Stimulated activated CD8-positive, alpha-beta memory T cell treated with anti-CD3 and anti-CD28 coated beads, Interleukin-2, amount 100 ng/mL, for 1 hour (primary cell): Measurements from ENCODE around the gene SPATA2.
"Not testable (repeated sequence)": the region's sequence is repeated elsewhere in the genome, so short reads cannot be mapped to it uniquely, and the experiment has no call there.

Experiments used
- DNase-seq, 2 donors: peaks; one replicate each; pipeline ENCODE4 v3.0.0-alpha.2; 2020; ENCODE audit warnings: low read depth in 2 of 2

Gene SPATA2

DNA sequence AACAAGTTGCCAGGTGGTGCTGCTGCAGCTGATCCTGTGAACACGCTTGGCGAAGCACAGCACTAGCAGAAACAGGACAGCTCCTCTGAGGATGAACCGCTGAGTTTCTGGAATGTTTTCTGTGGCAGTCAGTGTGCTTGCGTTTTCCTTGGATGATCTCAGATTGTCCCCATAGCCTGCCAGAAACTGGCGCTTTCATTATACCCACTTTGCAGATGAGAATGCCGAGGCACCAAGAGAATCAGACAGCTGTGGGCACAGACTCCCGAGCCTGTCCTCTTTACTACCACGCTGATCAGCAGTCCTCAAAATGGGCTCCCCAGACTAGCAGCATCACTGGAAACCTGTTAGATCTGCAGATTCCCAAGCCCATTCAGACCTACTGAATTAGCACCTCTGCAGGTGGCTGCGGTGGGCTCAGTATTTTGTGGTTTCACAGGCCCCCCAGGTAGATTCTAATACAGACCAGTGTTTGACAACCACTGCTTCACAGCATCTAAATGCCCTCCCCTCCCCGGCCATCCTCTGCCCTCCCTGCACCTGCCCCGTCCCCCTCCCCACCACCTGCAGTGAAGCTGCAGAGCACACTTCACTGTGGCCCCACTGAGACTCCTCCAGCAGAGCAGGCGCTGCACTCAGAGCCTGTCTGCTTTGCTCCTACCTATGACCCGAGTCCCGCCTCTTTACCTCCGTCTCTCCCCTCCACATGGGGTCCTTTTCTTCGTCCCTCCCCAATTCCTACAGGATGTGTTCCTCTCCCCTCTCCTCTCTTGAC lies 29.6 kb downstream of the SPATA2 start:
- DNase-seq, result no peak

DNA sequence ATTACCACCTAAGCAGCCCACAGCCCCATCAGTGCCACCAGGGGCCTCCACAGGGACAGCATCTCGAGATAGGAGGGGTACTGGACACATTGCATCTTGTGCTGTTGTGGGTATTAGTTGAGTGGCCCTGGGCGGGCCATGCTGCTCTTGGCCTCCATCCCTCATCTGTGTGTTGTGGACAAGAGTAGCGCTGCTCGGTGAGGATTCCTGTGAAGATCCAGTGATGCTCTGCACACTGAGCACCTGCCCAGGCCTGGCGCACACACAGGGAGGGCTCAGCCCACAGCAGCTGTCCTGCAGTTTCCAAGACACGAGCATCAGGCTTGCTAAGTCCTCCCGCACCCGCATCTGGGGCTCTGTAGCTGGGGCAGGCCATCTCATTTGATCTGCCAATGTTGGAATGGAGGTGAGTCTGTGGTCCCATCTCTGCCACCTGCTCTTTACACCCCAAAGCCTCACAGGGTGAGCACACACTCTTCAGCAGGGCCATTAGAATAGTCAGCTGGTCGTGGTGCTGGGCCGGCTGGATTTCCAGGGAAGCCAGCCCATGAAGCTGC lies 32.0 kb downstream of the SPATA2 start:
- DNase-seq, result no peak

DNA sequence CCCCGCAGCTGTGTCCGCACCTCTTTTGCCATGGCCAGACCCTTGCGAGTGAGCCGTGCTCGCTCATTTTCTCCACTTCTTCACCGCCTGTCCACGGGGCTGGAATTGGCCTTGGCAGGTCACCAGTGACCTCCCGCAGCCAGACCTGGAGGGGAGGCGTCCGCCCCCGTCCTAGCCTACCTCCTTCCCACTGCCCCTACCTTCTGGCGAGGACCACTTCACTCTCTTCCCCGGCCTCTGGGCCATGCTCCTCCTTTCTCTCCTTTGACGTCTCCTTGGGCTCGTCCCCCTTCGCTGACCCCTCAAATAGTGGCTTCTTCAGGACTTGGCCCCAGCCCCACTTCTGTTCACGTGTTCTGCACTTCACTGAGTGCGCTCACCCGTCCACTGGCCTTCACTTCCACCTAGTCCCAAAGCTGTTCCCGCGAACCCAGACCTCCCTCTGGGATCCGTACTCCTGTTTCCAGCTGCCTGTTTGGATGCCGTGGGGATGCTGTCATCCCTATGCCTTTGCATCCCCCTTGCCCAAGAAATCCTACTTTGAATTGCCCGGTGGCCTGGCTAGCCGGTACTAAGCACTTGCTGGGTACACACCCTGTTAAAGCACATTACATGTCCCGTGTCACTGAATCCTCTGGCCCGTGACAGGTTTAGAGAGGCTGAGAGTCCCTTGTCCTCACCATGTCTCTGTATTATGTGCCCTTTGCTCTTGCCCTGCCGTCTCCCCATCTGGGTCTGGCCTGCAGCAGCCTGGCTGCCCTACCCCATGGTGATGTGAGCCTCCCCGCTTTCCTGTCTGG lies 33.0 kb downstream of the SPATA2 start:
- no peak for DNase-seq

DNA sequence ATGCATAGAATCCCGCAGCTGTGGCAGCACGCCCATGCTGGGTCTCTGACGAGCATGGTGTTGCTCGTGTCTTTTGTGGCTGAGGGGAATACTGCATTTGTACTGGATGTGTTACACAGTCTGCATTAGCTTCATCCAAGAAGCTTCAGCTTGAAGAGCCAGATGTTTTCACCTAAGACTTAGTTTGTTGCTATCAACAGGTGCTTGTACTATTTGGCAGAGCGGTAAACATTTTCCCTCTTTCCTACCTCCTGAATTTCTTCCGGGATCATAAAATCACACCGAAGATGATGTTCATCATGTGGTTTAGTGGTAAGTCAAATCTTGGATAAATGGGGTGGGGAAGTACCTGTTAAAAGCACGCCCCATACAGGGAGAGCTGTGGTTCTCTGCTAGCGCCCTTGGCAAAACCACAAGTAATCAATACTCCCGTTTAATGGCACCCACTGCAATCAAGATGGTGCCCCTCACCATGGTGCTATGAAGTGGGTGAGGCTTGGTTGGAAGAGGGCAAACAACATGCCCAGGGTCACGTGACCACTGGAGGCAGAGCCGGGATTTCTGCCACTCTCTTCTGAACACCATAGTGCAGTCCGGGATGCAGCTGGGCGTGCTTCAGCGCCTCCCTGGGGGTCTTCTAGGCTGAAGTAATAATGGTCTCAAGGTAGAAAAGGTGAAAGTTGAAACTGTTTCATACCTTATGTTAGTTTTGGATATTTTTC lies 34.4 kb downstream of the SPATA2 start:
- no peak for DNase-seq

DNA sequence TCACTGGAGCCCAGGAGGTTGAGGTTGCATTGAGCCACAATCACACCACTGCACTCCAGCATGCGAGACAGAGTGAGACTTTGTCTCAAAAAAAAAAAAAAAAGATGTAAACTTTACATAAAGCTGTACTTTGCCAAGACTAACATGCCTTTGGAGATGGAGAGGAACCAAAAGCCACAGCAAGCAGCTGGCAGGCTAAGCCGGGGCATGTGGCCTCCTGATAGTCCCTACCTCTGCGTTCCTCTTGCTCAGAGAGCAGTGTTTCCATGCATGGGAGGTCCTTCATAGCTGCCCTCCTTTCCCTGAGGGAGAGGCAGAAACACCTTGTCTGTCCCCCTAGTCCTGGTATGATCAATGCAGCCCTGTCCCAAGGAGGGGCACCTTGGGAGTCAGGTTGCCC lies 35.2 kb downstream of the SPATA2 start:
- DNase-seq, result no peak

DNA sequence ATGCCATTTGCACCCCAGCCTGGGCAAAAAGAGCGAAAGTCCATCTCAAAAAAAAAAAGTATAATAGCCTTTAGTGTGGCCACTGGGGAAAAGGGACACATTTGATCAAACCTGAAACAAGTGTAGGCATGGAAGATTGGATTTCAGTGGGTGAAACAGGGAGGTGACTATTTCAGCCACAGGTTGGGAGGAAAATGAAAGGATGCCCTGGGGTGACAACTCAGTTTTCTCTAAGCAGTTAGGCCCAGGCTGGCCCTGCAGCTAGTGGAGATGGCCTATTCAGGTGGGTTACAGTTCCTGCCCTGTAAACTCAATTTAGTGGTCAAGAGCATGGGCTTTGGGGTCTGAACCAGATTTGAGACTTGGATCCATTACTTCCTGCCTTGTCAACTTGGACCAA lies 36.4 kb downstream of the SPATA2 start:
- no peak for DNase-seq

DNA sequence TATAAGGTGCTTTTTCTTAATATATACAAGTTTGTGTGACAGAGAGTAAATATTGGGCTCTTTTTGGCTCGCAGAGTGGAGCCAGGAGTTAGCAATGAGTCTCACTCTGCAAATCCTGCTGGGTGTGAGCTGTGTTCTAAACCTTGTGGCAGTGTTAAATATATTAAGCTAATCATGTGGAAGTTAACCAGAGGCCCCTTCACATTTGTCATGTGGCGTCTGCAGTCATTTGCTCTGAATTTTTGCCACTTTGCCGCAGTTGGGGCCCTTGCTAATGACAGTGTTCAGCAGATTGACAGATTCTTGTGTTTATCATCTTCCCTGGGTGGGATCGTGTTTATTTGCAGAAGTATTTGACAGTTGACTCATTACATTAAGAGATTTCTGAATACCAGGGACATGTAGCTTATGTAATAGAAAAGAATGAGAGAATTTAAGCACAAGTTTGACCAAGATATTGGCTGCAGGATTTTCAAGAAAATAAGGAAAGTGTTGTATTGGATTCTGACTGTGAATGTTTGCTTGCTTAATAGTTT lies 37.9 kb downstream of the SPATA2 start:
- no peak for DNase-seq

DNA sequence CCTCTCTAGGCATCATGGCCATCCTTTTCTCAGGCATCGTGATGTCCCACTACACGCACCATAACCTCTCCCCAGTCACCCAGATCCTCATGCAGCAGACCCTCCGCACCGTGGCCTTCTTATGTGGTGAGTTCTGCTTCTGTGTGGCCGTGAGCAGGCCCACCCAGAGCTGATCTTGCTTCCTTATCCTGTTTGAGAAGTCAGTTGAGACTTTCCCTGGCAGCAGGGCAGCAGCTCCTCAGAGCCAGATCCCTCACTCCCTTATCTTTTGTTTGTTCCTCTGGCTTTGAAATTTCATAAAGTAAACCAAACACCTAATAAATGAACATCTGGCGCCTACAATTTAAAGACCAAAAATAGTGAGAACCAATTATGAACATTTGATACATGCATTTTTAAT lies 40.6 kb downstream of the SPATA2 start:
- DNase-seq, result no peak

DNA sequence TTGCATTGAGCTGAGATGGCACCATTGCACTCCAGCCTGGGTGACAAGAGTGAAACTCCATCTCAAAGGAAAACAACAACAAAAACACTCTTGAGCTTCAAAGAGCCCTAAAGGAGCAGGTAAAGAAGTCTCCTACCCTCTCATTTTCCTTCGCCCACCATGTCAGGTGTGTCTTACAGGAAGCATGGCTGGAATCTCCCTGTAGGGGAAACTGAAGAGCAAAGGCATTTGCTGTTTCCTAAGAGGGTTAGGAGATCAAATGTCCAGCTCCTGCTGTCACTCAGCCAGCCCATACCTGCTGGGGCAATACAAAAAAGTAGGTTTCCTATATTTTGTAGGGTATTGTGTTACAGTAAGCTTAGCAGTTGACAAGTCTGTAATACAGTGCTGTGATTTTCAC lies 43.3 kb downstream of the SPATA2 start:
- DNase-seq, result no peak

DNA sequence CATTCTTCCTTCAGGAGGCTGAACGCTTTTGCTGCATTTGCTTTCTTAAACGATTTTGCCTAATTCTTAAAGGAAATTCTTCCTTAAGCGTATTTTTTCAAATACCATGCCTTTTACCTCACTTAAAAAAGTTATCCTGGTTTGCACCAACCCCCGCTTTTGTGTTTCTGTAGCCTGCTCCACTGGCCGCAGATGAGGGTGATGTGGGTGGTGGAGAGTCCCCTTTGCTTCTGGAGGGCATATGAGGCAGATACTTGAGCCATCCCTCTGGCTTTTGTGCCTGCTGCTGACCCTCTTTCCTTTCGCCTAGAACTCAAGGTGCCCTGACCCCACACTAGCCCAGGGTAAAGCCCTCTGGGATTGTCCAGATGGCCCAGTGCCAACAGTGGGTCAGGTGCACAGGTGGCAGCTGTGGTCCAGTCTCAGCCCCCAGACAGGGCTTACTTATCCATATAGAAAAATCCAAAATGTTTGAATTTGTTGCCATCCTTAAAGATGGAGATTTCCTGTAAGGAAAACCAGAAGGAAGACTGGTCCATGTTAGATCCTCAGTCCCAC lies 43.9 kb downstream of the SPATA2 start:
- no peak for DNase-seq

DNA sequence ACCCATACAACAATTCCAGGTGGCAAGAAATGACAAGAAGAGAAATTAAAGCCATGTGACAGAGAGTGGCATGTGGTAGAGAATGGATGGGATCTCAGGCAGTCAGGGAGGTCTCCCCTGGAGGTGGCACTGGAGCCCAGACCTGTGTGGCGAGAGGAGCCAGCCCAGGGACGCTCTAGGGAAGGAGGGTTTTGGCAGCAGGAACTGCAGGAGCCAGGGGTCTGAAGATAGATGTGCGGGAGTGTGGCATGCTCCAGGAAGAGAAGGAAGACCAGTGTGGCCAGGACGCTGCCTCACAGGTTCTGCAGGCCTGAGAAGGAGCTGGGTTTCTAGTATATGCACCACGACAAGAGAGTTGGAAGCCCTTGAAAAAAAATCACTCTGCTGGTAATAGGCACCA lies 45.1 kb downstream of the SPATA2 start:
- DNase-seq, result no peak

DNA sequence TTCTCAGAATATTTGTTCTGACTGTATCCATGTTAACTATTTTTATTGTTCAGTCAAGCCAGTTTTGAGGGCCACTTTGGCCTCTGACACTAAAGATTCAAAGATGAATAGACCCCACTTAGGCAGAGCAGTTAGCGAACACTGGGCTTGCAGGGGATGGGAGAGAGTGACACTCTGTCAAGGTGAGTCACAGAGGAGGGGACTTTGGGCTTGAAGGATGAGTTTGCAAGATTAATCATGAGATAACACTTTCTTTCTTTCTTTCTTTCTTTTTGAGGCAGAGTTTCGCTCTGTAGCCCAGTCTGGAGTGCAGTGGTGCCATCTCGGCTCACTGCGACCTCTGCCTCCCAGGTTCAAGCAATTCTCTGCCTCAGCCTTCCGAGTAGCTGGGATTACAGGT lies 46.4 kb downstream of the SPATA2 start:
- DNase-seq, result no peak

DNA sequence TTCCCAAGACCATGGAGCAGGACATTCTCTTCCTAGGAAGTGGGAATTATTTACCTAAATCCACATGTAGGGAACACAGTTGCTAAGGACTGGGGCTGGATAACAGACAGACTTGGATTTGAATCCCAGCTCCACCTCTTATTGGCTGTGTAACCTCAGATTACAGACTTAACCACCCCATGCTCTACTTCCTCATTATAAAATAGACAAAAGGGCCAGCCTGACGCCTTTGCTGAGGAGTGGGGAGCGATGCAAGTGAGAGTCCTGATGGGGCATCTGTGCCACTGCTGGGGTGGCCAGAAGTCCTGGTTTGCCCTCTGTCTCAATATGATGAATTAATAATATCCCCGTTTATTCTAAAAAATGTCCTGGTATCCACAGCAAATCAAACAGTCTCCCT lies 46.8 kb downstream of the SPATA2 start:
- DNase-seq, result no peak

DNA sequence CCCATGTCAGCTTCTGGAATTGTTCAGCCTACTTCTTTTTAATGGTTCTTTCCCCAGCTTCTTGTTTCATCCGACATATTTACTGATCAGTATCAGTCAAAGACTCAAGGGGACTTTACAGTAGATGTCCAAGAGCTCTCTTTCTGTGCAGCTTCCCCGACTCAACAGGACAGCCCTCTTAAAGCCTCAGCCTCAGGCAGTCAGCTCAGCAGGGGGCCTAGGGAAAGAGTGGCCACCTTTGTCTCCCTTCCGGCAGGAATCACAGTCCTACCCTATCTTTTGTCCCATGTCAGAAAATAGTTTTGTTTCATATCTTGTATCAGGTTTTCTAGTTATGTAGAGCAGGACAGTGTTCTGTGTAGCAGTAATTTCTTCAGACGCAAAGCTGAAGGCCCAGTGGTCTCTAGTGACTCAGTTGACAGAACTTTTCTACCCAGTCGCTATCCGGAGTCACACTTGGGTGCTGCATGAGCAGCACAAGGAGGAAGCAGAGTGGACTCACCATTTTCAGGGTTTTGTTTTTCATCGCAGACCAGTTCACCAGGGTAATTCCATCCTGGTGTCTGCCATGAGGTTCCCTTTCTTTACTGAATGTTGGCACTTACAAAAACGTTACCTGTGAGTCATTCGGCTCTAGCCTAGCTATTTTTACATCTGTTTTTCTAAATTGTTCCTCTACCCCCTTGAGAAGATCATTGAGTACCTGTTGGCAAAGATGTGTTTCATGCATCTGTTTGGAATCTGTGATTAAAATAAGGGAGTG lies 47.7 kb downstream of the SPATA2 start:
- DNase-seq, result no peak

DNA sequence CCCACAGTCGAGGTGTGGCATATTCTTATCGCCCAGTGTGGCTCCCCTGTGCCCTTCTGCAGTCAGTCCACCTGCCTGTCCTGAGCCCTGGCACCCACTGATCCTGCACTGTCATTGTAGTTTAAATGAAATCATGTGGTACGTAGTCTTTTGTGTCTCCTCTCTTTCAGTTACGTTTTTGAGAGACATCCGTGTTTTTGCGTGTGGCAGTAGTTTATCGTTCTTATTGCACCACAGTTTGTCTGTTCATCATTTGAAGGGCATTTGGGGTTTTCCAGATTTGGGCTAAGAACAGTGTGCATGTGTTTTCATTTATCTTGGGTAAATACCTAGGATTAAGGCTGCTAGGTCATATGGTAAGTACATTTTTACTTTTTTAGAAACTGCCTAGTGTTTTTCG lies 49.3 kb downstream of the SPATA2 start:
- no peak for DNase-seq

DNA sequence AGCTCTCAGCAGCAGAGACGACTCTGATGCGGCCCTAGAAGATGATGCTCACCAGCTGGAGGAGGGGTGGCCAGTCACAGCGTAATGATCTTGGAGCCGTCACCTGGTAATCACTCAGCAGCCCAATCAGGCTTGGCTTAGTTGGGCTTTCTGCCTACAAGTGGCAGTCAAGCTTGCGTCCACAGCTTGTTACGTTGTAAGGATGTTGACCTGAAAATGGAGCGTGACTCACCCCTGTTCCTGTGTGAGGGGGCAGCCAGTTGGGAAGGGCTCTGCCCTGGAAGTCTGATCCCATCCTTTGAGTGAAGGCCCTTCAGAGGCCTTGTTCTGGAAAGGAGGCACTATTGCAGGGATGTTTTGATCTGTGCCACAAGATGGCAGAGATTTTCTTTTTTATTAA lies 49.8 kb downstream of the SPATA2 start:
- DNase-seq, result no peak

DNA sequence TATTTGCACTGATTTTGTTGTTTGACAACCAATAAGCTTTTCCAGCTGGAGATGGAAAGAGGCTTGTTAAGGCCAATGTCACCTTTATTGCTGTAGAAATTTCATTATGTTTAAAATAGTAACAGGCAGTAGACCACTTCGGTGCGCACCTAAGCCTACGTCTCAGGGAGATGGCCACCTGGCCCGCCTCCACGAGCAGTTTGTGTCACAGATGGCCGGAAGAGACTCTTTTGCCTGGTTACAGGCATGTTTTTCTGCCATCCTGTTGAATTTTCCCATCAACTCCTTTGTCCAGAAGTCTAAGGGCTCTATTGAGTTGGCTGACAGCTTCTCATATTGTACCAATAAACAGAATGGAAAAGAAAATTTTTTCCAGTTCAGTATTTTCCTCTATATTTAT lies 51.7 kb downstream of the SPATA2 start:
- DNase-seq, result no peak

DNA sequence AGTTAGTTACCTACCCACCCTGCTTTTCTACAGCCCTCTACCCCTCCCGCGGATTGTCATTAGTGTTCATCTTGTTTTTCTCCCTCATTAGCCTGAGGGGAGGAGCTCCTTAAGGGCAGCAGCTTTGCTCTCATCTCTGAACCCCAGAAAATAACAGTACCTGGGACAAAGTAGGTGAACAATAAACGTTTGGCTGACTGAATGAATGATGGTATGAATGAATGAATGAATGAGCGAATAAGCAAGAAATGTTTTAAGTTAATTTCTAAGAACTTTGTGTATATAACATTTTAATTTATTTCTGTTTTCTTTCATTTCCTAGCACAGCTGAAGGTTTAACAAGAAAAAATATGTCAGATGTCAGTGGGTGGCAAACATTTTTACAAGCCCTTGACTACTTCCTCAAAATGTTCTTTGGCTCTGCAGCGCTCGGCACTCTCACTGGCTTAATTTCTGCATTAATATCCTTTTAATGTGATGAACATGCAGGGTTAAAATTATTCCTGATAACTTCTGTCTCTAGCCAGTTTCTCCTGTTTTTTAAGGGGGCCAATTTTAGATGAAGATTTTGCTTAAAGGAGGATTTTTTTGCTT lies 52.6 kb downstream of the SPATA2 start:
- no peak for DNase-seq

DNA sequence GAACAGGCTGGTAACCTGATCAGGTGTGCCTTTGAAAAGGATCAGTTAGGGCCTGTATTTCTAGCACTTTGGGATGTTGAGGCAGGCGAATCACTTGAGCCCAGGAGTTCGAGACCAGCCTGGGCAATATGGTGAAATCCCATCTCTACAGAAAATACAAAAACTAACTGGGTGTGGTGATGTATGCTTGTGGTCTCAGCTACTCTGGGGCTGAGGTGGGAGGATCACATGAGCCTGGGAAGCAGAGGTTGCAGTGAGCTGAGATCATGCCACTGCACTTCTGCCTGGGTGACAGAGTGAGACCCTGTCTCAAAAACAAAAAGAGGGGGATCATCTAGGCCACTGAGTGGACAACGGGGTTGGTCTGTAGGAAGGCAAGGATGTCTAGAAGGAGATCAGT lies 54.1 kb downstream of the SPATA2 start:
- DNase-seq, result not testable (repeated sequence)

DNA sequence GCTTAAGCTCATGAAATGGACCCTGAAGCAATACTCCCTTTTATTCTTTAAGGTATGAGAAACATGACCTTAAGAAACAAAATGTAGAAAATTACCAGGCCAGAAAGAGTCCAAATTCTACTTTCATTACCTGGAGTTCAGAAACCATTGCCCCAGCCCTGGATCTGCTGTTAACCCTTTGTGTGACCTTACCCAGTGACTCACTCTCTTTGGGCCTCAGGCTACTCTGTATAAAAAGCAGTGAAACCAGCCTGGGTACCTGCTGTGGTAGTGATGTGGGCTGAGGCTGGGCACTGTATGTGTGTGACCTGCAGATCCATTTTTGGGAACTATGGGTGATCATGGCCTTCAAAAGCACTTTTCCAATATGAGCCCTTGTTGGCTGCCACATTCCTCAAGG lies 55.5 kb downstream of the SPATA2 start:
- DNase-seq, result no peak

DNA sequence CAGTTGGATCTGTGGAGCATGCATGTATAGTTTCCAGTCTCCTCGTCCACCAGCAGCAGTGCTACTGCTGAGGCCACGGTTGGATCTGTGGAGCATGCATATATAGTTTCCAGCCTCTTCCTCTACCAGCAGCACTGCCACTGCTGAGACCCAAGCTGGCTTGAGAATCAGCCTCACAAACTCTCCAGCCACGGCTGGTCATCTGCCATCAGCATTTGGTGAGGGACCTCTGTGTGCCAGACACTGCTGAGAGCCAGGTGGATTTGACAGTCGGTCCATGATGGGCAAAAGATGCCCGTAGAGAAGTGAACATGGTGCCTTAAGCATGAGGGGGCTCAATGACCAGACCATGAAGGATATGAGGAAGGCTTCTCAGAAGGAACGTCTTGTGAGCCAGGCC lies 56.3 kb downstream of the SPATA2 start:
- DNase-seq, result no peak
